RWPE1 (cell line): Measurements from ENCODE around the gene CCDC116.

Experiments used
- CTCF ChIA-PET: fragments of 350-600 bp; sonication (Branson Sonifier 250); formaldehyde crosslinking; extraction: SDS; loops from one replicate; lab custom pipeline; 2021; lab: Yijun Ruan, JAX
- POLR2A ChIA-PET: fragments of 400-600 bp; formaldehyde crosslinking; extraction: SDS; loops from one replicate; lab custom pipeline; 2020; ENCODE audit warnings: antibody characterized with exemption; ENCODE audit not compliant: low non-redundant PET; lab: Yijun Ruan, JAX
- DNase-seq: peaks from one replicate; pipeline ENCODE4 v3.0.0; 2012; ENCODE audit warnings: low spot score
- H3K27ac ChIP-seq: fragments of 450-650 bp; 2 replicates; pipeline ENCODE4 v1.5.1; 2017
- CTCF ChIP-seq: fragments of 450-650 bp; conservative IDR thresholded peaks from 2 replicates; pipeline ENCODE4 v1.5.1; 2017; ENCODE audit warnings: low read depth, mild to moderate bottlenecking

CCDC116 gene

DNA sequence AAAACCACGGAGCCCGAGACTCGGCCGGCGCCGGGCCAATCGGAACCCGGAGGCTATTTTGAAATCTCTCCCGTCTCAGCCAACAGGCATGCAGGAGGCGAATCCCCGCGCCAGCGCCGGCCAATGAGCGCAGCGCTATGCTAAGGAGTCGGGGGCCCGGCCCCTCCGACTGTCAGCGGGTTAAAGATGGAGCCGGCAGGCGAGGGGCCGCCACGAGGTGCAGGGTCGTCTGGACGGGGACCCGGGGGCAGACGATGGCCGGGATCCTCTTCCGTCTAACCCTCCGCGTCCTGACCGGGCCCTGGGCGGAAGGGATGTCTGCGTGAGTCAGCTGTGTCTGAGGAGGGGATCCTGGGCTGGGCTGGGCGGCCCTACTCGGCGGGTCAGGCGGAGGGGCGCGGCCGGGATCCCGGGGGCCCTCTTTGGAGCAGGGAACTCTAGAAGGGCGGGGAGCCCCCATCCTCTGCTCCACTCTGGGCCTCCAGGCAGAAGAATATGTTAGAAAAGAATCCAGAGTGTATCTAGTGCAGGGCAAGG, 19.5 kb downstream of the CCDC116 start:
- peak overlapping the region; percentile 69 for H3K27ac ChIP-seq
- peak; percentile 82 for DNase-seq
- no peak for TF ChIP-seq CTCF
- POLR2A ChIA-PET = no interaction called here
- CTCF ChIA-PET = no interaction called here

- TF ChIP-seq CTCF = no peak
- no peak for DNase-seq
- ChIA-PET POLR2A (no interaction called here), CTCF (interaction anchor here (0.9 kb wide), 1 partner anchor 8 kb away, joined by 4 read pairs; no protein-coding TSS in a partner anchor)
- H3K27ac ChIP-seq = peak overlapping the region; percentile 69
Observed at GRCh38 chr22:21652547-21653545, 20.3 kb downstream of the CCDC116 start.

GRCh38 chr22:21657020-21657359, 24.4 kb downstream of the CCDC116 start:
- no peak for TF ChIP-seq CTCF
- no peak for DNase-seq
- ChIA-PET CTCF (interaction anchor here (0.6 kb wide), 1 partner anchor 34 kb away, joined by 3 read pairs; no protein-coding TSS in a partner anchor), POLR2A (no interaction called here)
- H3K27ac ChIP-seq = peak overlapping the region; percentile 44

GRCh38 chr22:21657360-21658032, 24.9 kb downstream of the CCDC116 start:
- TF ChIP-seq CTCF = 0 out of 2 replicates have a peak, but pooled peaks have one; percentile 11
- POLR2A ChIA-PET = no interaction called here
- DNase-seq = peak; percentile 60
- CTCF ChIA-PET = interaction anchor here (0.7 kb wide), 1 partner anchor 11 kb away, joined by 4 read pairs; no protein-coding TSS in a partner anchor
- H3K27ac ChIP-seq = peak overlapping the region; percentile 44

- DNase-seq = no peak
- H3K27ac ChIP-seq = no peak overlapping the region
- POLR2A ChIA-PET = no interaction called here
- TF ChIP-seq CTCF = no peak
- CTCF ChIA-PET = interaction anchor here (0.6 kb wide), 1 partner anchor 467 kb away, joined by 4 read pairs; no protein-coding TSS in a partner anchor
Observed at GRCh38 chr22:21659864-21660525, 27.4 kb downstream of the CCDC116 start.
